ENCODE data around the gene CEMIP.

Gene CEMIP, protein sequence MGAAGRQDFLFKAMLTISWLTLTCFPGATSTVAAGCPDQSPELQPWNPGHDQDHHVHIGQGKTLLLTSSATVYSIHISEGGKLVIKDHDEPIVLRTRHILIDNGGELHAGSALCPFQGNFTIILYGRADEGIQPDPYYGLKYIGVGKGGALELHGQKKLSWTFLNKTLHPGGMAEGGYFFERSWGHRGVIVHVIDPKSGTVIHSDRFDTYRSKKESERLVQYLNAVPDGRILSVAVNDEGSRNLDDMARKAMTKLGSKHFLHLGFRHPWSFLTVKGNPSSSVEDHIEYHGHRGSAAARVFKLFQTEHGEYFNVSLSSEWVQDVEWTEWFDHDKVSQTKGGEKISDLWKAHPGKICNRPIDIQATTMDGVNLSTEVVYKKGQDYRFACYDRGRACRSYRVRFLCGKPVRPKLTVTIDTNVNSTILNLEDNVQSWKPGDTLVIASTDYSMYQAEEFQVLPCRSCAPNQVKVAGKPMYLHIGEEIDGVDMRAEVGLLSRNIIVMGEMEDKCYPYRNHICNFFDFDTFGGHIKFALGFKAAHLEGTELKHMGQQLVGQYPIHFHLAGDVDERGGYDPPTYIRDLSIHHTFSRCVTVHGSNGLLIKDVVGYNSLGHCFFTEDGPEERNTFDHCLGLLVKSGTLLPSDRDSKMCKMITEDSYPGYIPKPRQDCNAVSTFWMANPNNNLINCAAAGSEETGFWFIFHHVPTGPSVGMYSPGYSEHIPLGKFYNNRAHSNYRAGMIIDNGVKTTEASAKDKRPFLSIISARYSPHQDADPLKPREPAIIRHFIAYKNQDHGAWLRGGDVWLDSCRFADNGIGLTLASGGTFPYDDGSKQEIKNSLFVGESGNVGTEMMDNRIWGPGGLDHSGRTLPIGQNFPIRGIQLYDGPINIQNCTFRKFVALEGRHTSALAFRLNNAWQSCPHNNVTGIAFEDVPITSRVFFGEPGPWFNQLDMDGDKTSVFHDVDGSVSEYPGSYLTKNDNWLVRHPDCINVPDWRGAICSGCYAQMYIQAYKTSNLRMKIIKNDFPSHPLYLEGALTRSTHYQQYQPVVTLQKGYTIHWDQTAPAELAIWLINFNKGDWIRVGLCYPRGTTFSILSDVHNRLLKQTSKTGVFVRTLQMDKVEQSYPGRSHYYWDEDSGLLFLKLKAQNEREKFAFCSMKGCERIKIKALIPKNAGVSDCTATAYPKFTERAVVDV (N-terminal part only)

DNA sequence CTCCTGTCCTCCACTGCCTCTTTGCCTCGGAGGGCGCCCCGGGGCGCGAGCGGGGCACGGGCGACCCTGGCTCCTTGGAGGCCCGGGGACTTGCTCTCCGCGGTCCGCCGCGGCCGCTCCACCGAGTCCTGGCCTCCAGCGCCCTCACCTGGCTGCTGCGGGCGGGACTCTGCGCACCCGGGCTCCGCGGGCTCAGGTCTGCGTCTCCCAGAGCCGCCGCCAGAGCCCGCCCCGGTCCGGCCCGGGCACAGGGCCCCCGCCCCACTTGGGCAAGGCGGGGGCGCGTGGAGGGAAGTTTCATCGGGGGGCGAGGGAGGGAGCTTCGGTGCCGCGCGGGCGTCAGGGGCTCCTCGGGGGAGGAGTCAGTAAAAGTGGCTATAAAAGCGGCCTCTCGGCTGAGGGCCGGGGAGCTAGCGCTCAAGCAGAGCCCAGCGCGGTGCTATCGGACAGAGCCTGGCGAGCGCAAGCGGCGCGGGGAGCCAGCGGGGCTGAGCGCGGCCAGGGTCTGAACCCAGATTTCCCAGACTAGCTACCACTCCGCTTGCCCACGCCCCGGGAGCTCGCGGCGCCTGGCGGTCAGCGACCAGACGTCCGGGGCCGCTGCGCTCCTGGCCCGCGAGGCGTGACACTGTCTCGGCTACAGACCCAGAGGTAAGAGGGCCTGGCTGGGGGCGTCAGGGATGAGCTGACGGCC is at the start of gene CEMIP:
TSS of gene CEMIP (plus strand) at position 407 of the 694 bp plus-strand sequence. CDS start 94,510 bp downstream, outside the sequence.
- peak; percentile 39 to 67 for DNase-seq

DNA sequence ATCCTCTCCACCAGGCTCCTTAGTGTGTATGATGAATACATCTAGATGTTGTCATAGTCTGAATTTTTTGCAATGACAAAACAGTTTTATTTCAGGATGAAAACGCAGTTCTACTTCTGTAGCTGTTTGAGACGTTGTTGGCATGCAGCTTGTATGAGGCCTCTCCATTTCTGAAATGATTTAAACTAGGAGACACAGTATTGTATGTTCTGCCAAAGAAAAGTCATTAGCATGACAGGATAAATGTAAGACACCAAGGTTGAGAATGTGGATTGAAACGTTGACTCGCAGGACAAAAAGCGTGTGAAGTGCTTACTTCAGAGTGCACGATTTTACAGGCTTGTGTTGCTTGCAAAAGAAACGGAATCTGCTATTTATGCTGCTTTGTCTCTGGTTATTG is 48.8 kb upstream of the CEMIP start:
- DNase-seq: no peak

DNA sequence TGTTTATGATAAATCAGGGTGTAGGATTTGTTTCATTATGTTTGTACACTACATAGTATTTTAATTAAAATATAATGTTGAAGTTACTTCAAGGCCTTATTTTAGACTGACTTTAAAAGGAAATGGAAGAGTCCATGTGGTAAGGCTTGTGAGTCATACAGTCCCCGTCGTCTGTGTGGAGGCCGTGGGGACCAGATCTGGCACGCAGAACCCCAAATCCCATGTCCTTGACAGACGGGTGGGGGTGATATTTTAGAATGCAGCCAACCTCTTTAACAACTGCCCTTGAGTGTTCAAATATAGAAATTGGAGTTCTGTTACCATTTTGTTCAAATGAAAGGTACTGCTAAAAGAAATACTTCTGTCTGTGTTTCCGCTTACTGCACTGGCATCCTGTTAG is 48.2 kb upstream of the CEMIP start:
- DNase-seq: peak in 1 of 2 donors; percentile 43

DNA sequence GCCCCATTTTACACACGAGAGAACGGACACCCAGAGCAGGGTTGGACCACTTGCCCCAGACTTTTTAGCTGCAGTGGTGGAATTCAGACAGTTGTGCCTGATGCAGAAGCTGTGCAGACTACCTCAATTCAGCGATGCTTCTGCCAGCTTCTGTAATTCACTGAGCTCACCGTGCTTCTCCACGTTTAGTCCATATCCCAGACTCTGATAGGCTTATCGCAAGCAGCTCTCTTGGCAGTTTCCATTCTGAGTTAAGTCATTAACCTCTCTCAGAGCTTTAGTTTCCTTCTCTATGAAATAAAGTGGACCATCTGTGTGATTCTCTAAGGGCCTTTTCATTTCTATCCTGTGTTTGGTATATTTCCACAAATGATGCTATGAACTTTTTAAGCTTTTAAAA is 47.0 kb upstream of the CEMIP start:
- no peak for DNase-seq

DNA sequence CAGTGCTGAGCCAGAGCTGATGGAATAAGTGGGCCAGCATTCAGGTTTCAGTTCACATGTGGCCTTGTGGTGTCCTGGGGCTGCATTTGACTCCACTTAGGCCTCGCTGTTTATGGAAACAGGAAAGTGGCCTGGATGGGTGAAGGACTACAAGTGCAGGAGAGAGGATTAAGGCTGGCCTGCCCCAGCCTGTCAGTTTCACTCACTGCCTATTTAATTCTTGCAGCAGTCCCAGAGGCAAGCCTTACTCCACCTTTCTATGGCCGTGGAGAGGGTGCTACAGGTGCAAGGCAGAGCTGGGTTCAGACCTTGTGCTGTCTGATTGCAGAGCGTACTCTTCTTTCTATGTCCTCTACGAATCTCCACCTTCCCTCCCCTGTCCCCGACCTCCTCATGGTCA is 46.4 kb upstream of the CEMIP start:
- DNase-seq: no peak

DNA sequence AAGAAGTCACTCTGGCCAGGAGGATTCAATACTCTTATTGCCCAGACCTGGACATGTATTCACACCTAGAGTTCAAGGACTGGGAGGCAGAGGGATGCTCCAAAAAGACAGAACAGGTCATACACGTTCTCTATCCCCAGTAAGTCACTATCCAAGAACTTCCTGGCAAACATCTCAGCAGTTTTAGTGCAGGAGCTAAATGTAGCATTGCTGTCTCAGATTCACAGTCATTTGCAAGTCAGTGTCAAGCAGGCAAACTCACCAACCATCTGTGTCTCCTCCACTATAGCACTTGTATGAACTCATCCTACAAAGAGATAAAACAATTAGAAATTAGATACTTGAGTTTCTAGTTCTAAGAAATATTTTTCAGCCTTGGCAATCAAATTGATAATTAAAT is 45.7 kb upstream of the CEMIP start:
- DNase-seq: peak in 1 of 2 donors; percentile 3

DNA sequence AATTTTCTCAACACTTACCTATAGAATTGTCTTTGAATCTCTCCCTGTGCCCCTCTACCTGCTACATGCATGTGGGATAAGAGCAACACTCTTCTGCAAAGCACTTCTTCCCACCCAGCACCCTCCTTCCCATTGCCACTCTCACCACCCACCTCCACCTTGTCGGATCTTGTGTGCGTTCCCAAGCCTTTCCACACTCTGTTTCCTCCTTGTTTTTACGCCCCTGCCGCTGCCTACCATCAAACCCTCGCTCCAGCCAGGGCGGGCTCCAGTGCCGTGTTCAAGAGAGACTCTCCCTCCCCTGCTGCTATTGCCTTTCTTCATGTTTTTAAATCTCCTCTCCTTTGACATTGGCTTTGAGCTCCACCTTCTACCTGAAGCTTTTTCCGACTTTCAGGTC is 43.8 kb upstream of the CEMIP start:
- no peak for DNase-seq

DNA sequence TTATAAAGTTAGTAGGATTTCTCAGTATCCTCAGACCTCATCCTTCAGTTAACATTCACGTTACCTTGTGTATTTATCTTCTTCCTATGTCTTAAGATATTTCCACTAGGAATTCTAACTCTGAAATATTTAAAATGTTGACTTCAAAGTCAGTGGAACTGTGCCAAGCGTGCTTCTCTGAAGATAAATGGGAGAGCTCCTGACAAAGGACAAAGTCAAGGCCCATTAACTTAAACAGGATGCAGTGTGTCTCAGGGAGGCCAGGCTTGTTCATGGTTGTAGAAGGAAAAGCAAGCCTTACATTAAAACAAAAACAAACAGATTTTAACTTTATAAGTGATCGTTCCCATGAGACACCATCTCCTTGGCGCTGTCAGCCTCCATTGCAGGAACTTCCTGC is 42.6 kb upstream of the CEMIP start:
- no peak for DNase-seq

DNA sequence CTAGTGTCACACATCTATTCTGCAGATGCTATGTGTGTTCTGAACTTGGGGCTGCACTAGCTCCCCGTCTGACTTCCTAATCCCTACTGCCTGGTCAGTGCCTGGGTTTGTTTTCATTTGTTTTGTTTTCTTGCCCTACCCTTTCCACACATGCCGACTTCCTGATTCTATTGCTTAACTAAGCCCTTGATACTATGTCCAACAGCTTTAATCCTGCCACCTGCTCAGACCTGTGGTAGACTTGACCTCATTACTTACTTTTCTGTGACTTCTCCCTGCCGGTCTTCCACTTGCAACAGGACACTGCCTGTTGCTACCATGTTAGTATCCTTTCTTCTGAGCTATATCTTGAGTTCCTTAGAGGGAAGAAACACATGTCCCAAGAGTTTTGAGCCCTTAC is 39.3 kb upstream of the CEMIP start:
- DNase-seq: no peak

DNA sequence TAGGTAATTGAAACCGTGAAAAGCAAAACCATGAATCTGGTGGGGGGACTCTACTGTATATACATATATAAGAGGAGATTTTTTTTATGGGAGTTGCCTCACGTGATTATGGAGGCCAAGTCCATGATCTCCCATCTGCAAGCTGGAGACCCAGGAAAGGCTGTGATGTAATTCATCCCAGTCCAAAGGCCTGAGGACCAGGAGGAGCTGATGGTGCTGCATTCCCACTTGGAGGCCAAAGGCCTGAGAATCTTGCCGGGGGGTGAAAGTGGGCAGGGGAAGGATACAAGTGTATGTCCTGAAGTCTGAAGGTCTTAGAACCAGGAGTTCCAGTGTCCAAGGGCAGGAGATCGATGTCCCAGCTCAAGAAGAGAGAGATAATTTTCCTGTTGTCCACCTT is 37.1 kb upstream of the CEMIP start:
- no peak for DNase-seq

DNA sequence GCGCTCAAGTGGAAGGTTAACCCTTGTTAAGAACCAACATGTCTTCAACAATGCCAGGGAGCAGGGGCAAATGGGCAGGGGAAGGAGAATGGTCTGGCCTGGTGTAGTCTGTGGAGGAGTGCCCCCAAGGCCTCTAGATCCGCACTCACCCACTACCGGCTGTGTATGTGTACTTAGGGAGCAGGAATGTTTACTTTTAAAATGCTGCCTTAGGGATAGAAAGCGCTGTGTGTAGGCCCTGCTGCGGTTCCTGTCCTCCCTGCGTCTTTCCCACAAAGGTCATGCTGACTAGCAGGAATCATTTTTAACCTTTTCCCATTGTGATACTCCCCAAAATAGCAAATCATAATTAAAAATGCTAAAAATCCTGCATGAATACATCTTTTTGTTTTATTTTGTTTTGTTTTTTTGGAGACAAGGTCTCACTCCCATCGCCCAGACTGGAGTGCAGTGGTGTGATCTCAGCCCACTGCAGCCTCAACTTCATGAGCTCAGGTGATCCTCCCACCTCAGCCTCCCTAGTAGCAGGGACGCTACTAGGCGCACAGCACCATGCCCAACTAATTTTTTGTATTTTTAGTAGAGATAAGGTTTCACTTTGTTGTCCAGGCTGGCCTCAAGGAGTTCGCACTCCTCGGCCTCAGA is 35.9 kb upstream of the CEMIP start:
- DNase-seq: no peak

DNA sequence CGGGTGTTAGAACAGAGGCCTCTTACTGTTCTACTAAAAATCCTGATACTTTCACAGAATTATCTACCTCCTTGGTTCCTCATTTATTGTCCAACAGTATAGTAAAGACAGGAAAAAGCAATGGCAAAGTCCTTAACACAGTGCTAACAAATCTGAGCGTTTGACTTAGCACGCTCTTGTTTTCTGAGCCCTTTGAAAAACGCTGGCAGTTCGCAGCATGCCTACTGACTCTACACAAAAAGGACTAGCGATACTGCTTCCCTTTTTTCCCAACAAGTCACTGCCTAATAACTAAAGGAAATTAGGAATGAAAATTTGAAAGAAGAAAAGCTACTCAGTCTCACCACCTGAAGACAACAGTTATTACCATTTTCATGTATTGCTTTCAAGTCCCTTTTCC is 34.8 kb upstream of the CEMIP start:
- peak in 1 of 2 donors; percentile 23 for DNase-seq

DNA sequence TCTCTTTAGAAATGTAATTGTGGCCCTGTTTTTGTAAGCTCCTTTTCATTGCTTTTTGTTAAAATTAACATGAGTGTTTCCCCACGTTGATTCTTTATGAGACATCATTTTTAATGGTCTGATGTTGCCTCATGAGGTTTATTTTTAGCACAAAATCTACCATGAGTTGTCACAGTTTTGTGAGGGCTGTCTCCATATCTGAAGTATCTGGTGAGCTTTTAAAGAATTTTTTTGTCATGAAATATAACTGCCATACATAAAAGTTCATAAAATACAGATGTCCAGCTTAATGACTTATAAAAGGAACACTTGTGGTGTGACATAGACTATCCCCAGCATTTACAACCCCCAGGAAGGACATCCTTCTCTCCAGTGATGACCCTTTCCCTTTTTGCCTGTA is 34.3 kb upstream of the CEMIP start:
- DNase-seq: no peak

DNA sequence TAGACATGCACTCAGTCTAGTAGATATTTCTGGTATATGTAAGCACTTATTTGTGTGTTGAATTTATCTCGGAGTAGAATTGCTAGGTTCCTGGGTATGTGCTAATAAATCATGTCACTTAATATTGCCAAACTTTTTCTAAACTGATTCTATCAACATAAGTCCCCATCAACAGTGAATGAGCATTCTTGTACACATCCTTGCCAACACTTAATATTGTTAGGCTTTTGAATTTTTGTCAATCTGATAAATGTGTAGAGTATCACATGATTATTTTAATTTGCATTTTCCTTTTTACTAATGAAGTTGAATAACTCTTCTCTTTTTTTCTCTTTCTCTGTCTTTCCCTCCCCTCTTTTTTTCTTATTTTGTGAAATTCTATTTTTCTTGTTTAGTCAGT is 33.3 kb upstream of the CEMIP start:
- no peak for DNase-seq

DNA sequence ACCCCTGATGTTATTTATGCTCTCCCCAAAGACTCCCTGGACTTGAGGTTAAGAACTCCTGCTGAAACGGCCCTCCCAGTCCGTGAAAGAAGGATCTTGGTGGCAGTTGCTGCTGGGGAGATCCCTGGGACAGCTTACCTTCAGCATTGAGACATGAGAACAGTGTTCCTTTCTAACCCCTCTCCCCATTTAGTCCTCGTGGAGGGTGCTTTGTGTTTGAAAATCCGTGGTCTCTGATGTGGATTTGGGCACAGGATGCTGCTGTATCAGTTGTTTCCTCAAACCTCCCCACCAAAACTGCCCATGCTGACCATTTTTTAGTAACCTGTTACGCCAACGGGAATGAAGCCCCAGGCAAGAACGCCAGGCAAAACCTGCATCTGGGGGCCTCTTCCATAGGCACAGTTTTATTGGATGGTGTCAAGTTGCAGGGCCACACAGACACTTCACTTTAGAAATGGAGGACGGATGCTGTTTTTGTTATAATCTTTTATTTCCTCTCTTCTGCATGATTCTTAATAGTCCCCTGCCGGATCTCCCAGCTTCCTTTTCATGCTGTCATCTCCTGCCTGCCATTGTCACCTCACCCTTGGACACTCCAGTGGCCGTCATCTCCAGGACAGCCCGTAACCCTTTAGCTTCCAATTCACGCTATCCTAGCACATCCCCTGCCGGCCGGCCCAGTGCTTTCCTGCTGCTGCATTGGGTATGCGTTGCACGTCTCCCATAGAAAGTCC is 31.7 kb upstream of the CEMIP start:
- DNase-seq: no peak

DNA sequence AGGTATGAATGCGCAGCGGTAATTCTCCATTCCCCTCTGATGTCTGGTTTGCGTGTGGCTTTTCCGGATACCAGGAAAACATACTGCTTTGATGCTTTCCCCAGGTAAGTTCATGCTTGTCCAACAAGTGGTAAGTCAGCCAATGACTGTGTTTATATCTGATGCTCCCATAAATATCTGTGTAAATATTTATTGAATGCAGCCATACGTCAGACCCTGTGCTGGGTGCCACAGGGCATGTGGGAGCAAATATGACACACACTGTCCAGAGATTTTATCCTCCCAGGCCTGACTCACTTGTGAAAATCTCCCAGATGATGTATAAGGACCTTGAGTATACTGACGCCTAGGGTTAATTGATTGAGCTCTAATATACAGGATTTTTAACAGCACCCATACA is 29.6 kb upstream of the CEMIP start:
- no peak for DNase-seq

DNA sequence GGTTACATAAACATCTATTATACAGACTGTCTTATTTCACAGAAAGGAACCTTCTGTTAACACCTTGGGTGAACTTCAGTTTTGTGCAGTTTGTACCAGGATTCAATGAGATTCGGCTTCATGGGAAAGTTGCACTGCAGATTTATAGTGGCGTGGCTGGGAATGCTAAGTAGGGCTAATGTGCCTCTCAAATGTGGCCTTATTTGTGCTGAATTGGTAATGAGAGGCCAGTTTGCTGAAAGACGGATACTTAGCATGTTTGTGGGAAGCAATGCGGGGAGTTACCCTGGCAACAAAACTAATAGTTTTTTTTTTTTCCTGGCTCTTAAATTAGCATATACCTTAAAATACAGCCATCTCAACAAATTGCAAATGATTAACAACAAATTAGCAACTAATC is 28.6 kb upstream of the CEMIP start:
- peak in 1 of 2 donors; percentile 46 for DNase-seq

DNA sequence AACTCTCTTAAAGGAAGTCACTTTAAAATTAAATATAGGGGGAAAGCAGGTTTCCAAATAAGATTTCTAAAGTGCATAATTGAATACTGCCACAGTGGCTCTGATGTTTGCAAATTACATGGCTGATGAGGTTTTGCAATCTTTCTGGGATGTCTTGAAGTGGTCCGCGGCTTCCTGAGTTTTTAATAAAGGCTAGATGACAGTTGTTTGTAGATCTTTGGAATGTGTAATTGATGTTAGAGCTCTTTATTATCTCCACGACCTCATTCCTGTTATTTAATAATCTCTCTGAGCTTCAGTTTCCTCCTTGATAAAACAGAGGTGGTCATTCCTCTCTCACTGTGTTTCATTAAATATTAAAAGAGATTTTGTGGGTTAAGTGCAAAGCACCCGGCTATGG is 27.0 kb upstream of the CEMIP start:
- DNase-seq: no peak

DNA sequence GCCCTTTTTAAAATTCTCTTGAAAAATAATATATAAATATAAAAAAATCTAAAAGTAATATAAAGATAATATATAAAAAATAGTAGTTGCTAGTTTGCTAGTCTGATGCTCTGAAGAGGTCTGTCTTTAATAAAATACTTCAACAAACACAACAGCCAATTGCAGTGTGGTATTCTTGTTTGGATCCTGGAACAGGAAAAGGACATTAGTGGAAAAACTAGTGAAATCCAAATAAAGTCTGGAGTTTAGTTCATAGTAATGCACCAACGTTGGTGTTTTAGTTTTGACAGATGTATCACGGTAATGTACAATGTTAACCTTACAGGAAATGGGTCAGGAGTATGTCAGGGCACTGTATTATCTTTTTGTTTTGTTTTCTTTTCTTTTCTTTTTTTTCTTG is 26.0 kb upstream of the CEMIP start:
- no peak for DNase-seq

DNA sequence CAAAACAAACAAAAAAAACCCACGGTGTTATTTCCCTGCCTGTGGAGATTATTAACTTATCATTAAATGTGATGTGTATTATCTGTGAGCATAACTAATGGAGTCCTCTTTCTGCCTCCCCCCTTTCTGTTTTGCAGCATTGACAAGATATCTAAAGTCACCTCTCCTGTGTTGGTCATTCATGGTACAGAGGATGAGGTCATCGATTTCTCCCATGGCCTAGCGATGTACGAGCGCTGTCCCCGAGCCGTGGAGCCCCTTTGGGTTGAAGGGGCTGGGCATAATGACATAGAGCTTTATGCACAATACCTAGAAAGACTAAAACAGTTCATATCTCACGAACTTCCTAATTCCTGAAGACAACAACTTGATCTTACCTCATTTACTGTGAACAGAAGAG is 25.2 kb upstream of the CEMIP start:
- no peak for DNase-seq

DNA sequence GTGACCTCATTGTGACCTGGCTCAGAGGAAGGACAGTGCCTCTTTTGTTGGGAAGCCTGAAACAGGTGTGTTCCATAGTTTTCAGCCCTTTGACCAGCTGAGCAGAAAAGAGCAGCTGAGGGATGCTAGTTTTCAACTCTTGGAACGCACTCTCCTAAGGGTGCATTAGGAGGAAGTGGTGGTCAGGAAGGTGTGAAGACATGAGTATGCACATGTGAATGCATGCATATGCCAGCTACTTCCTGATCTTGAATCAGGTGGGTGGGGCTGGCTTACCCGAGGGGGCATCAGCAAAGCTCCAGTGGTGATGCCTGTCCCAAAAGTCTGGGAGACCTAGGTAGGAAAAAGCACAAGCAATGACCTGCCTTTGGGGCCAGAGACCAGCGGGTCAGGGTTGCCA is 23.3 kb upstream of the CEMIP start:
- DNase-seq: no peak

Measured in hippocampal formation (tissue), 2 donors.